ENCODE data around the gene TFDP3.

TFDP3 gene

DNA sequence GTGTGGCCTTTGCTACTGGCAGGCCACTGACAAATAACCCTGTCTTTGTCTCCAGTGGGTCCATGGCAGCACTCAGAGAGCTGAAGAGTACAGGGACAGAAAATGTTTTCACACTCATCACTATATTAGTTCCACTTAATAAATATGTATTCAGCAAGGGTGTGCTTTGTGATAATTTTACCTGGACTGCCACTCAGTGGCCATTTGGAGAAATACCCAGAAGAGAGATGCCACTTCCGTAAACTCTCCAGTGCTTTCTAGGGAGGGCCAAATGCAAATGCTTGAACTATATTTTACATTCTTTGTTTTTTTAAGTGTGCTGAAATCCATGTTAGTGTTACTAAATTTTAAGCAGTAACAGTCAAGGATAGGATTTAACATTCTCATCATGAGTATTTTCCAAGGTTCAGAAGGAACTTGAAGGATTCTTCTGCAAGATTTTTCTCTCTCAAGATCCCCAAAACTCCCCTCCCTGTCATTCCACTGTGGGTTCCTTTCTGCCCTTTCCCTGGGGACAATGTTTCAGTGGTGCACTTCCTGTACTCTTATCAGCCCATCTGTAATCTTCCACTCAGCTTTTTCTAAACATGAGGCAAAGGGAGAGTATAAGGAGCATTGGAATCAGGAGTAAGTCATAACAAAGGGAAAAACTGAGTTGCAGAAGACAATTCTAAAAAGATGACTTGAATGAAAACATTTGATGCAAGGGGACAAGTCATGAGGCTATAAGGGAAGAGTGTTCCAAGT, 46.0 kb downstream of the TFDP3 start:
- H3K27me3 Mint-ChIP-seq (ENCODE audit: low read depth, poor library complexity) = peaks cover 9% of the 10 kb centered on the region
- H3K4me3 Mint-ChIP-seq = no peak overlapping the region
- H3K27ac Mint-ChIP-seq = peak overlapping the region; percentile 33
- peak; percentile 7 for DNase-seq
- TF ChIP-seq, protein P1, sequence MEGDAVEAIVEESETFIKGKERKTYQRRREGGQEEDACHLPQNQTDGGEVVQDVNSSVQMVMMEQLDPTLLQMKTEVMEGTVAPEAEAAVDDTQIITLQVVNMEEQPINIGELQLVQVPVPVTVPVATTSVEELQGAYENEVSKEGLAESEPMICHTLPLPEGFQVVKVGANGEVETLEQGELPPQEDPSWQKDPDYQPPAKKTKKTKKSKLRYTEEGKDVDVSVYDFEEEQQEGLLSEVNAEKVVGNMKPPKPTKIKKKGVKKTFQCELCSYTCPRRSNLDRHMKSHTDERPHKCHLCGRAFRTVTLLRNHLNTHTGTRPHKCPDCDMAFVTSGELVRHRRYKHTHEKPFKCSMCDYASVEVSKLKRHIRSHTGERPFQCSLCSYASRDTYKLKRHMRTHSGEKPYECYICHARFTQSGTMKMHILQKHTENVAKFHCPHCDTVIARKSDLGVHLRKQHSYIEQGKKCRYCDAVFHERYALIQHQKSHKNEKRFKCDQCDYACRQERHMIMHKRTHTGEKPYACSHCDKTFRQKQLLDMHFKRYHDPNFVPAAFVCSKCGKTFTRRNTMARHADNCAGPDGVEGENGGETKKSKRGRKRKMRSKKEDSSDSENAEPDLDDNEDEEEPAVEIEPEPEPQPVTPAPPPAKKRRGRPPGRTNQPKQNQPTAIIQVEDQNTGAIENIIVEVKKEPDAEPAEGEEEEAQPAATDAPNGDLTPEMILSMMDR (IDR thresholded peaks at IDR 0.05) = peak; percentile 56
- H3K4me1 Mint-ChIP-seq = peaks cover 9% of the 10 kb centered on the region
- H3K36me3 Mint-ChIP-seq (ENCODE audit: low read depth) = no peaks in the 10 kb centered on the region
- H3K9me3 Mint-ChIP-seq = no peaks in the 10 kb centered on the region
